Stimulated activated CD8-positive, alpha-beta memory T cell treated with anti-CD3 and anti-CD28 coated beads, Interleukin-2, amount 100 ng/mL, for 48 hours (primary cell): Measurements from ENCODE around the gene MINDY4B.

Experiments
- DNase-seq, 2 donors: peaks; one replicate each; pipeline ENCODE4 v3.0.0-alpha.2; 2020; ENCODE audit warnings: low read depth in 2 of 2

MINDY4B gene

GRCh38 chr3:150905339-150905738 is at the start of gene MINDY4B:
Gene MINDY4B, minus strand, starts transcription at chr3:150905439. Its CDS starts 0 bp downstream, at chr3:150905439.
- DNase-seq: no peak

GRCh38 chr3:150951923-150952322 is 46.7 kb upstream of the MINDY4B start:
- no peak for DNase-seq

GRCh38 chr3:150945226-150946032 is 40.2 kb upstream of the MINDY4B start:
- no peak for DNase-seq

- DNase-seq: no peak
Measured at GRCh38 chr3:150942221-150942620, 37.0 kb upstream of the MINDY4B start.

GRCh38 chr3:150936693-150937092 is 31.5 kb upstream of the MINDY4B start:
- no peak for DNase-seq

- no peak for DNase-seq
Measured at GRCh38 chr3:150933473-150933995, 28.3 kb upstream of the MINDY4B start.

- DNase-seq: no peak
Measured at GRCh38 chr3:150931745-150932144, 26.5 kb upstream of the MINDY4B start.

- DNase-seq: no peak
Measured at GRCh38 chr3:150930839-150931238, 25.6 kb upstream of the MINDY4B start.

GRCh38 chr3:150928234-150928633 is 23.0 kb upstream of the MINDY4B start:
- no peak for DNase-seq

GRCh38 chr3:150926328-150926727 is 21.1 kb upstream of the MINDY4B start:
- DNase-seq: no peak

GRCh38 chr3:150925751-150926201 is 20.5 kb upstream of the MINDY4B start:
- DNase-seq: peak; percentile 43 to 48

GRCh38 chr3:150922611-150923010 is 17.4 kb upstream of the MINDY4B start:
- DNase-seq: no peak

- DNase-seq: no peak
Measured at GRCh38 chr3:150921209-150921608, 16.0 kb upstream of the MINDY4B start.

GRCh38 chr3:150920236-150920635 is 15.0 kb upstream of the MINDY4B start:
- no peak for DNase-seq

- DNase-seq: no peak
Measured at GRCh38 chr3:150917951-150918350, 12.7 kb upstream of the MINDY4B start.

GRCh38 chr3:150913133-150913922 is 8.1 kb upstream of the MINDY4B start:
- no peak for DNase-seq

GRCh38 chr3:150912501-150912900 is 7.3 kb upstream of the MINDY4B start:
- no peak for DNase-seq

- DNase-seq: no peak
Measured at GRCh38 chr3:150911771-150912170, 6.5 kb upstream of the MINDY4B start.

GRCh38 chr3:150906461-150906860 is 1.2 kb upstream of the MINDY4B start:
- DNase-seq: no peak

- DNase-seq: no peak
Measured at GRCh38 chr3:150905746-150906145, 507 bp upstream of the MINDY4B start.

- no peak for DNase-seq
Measured at GRCh38 chr3:150902988-150903387, 2.3 kb downstream of the MINDY4B start.

GRCh38 chr3:150901793-150902192 is 3.4 kb downstream of the MINDY4B start:
- no peak for DNase-seq

- no peak for DNase-seq
Measured at GRCh38 chr3:150899141-150899540, 6.1 kb downstream of the MINDY4B start.
